HCT116 (cell line): Measurements from ENCODE around the gene XAB2. TPM values are rescaled to one million over a fixed set of nuclear protein-coding genes. Genes with fewer than 3 reads are reported as not detected.

Experiments
- ATAC-seq: fragments of 200-7000 bp; cut with Tn5 transposase; 2 replicates; pipeline ENCODE4 v1.9.1; 2020; ENCODE audit warnings: mild to moderate bottlenecking, moderate library complexity
- BruUV-seq: library from RNA; stranded (reverse); fragments of 400-500 nt; replicated peaks from 2 replicates; lab custom pipeline; 2021; lab: Mats Ljungman, UMichigan
- CTCF ChIA-PET: fragments of 300-600 bp; sonication (Branson Sonifier 250); formaldehyde crosslinking; loops from one replicate; lab custom pipeline; 2021; ENCODE audit warnings: antibody characterized with exemption; lab: Charles Lee
- POLR2A ChIA-PET: fragments of 300-600, 350-600 bp; sonication (Branson Sonifier 250); formaldehyde crosslinking; loops from one replicate; lab custom pipeline; 2021; ENCODE audit warnings: antibody characterized with exemption; lab: Charles Lee
- RAD21 ChIA-PET, 2 experiments: fragments of 300-600 bp; sonication (Branson Sonifier 250); formaldehyde crosslinking; loops; one replicate each; lab custom pipeline; 2023; ENCODE audit warnings: low total read pairs in 2 of 2; ENCODE audit not compliant: uncharacterized antibody in 2 of 2, unreplicated experiment in 2 of 2, low non-redundant PET in 1 of 2; lab: Charles Lee
- DNase-seq: peaks from one replicate; pipeline ENCODE4 v3.0.0-alpha.2; 2010; ENCODE audit warnings: low read depth, low spot score
- H2AFZ ChIP-seq: fragments of 200-600 bp; shearing (Covaris generic), sonication (generic); 2 replicates; pipeline ENCODE4 v1.6.1; 2017; ENCODE audit warnings: low read depth, mixed run types, mixed read lengths, antibody characterized with exemption, low read length; ENCODE audit not compliant: poor library complexity, severe bottlenecking
- H3K27ac ChIP-seq: 2 replicates; pipeline ENCODE4 v1.5.1; 2012; ENCODE audit warnings: low read depth, low read length
- H3K27me3 ChIP-seq: fragments of 200-600 bp; sonication (generic); 2 replicates; pipeline ENCODE4 v1.6.1; 2016; ENCODE audit warnings: mixed run types, low read length, mixed read lengths; ENCODE audit not compliant: insufficient read depth
- H3K36me3 ChIP-seq, 2 experiments: fragments of 200-500 bp in 1 of 2; fragments of 200-600 bp in 1 of 2; sonication (Bioruptor generic) in 1 of 2; sonication (generic) in 1 of 2; 2 replicates each; pipeline versions ENCODE4 v1.5.1 to v1.6.1; 2014 to 2016; ENCODE audit warnings: low read length in 2 of 2, inconsistent platforms in 1 of 2, mixed read lengths in 1 of 2, mixed run types in 1 of 2; ENCODE audit not compliant: insufficient read depth in 2 of 2, control insufficient read depth in 1 of 2
- H3K4me1 ChIP-seq, 2 experiments: fragments of 200-600 bp in 1 of 2; sonication (generic) in 1 of 2; 2 replicates each; pipeline versions ENCODE4 v1.5.1 to v1.6.1; 2012 to 2017; ENCODE audit warnings: low read length in 2 of 2, inconsistent platforms in 1 of 2, mild to moderate bottlenecking in 1 of 2, mixed read lengths in 1 of 2, mixed run types in 1 of 2, moderate library complexity in 1 of 2; ENCODE audit not compliant: insufficient read depth in 2 of 2, control insufficient read depth in 1 of 2
- H3K4me2 ChIP-seq: fragments of 200-600 bp; sonication (generic); 2 replicates; pipeline ENCODE4 v1.6.1; 2017; ENCODE audit warnings: mixed run types, low read length, mixed read lengths
- H3K4me3 ChIP-seq, 2 experiments: fragments of 200-600 bp in 1 of 2; sonication (generic) in 1 of 2; replicated peaks in 1 of 2; 2 replicates each; pipeline ENCODE4 v1.5.1; 2011 to 2016; ENCODE audit warnings: low read length in 2 of 2, control low read depth in 1 of 2, low read depth in 1 of 2, mild to moderate bottlenecking in 1 of 2, mixed read lengths in 1 of 2, mixed run types in 1 of 2
- H3K79me2 ChIP-seq: fragments of 200-600 bp; sonication (generic); 2 replicates; pipeline ENCODE4 v1.6.1; 2017; ENCODE audit warnings: mild to moderate bottlenecking, mixed run types, low read length, moderate library complexity, mixed read lengths; ENCODE audit not compliant: insufficient read depth
- H3K9ac ChIP-seq: fragments of 200-600 bp; sonication (generic); 2 replicates; pipeline ENCODE4 v1.6.1; 2016; ENCODE audit warnings: low read length, mixed read lengths
- H3K9me2 ChIP-seq: fragments of 200-600 bp; sonication (generic), shearing (Covaris generic); 2 replicates; pipeline ENCODE4 v1.6.1; 2017; ENCODE audit warnings: mixed run types, mild to moderate bottlenecking, moderate library complexity; ENCODE audit not compliant: insufficient read depth
- H3K9me3 ChIP-seq, 2 experiments: fragments of 200-500 bp in 1 of 2; fragments of 200-600 bp in 1 of 2; sonication (Bioruptor generic) in 1 of 2; sonication (generic) in 1 of 2; 2 replicates each; pipeline ENCODE4 v1.6.1; 2014 to 2017; ENCODE audit warnings: low read length in 2 of 2, mixed read lengths in 2 of 2, inconsistent platforms in 1 of 2, low read depth in 1 of 2, mild to moderate bottlenecking in 1 of 2, mixed run types in 1 of 2, moderate library complexity in 1 of 2; ENCODE audit not compliant: control insufficient read depth in 1 of 2, insufficient read depth in 1 of 2
- H4K20me1 ChIP-seq: fragments of 200-600 bp; sonication (generic), shearing (Covaris generic); 2 replicates; pipeline ENCODE4 v1.6.1; 2017; ENCODE audit warnings: mixed run types, mild to moderate bottlenecking, moderate library complexity; ENCODE audit not compliant: insufficient read depth
- FOSL1 ChIP-seq: IDR thresholded peaks from 2 replicates; pipeline ENCODE4 v1.6.1; 2012; ENCODE audit warnings: low read depth
- POLR2AphosphoS5 ChIP-seq: IDR thresholded peaks from 2 replicates; pipeline ENCODE4 v1.6.1; 2011; ENCODE audit warnings: mild to moderate bottlenecking, low read depth, low read length, moderate library complexity
- RAD21 ChIP-seq: IDR thresholded peaks from 2 replicates; pipeline ENCODE4 v1.6.1; 2012; ENCODE audit warnings: low read depth, mild to moderate bottlenecking
- SIN3A ChIP-seq: IDR thresholded peaks from 2 replicates; pipeline ENCODE4 v1.6.1; 2012; ENCODE audit warnings: low read depth
- YY1 ChIP-seq: IDR thresholded peaks from 2 replicates; pipeline ENCODE4 v1.6.1; 2011; ENCODE audit warnings: low read length, low read depth, moderate library complexity, mild to moderate bottlenecking; ENCODE audit not compliant: insufficient replicate concordance; ENCODE audit errors: extremely low read depth
- ZNF274 ChIP-seq: fragments of 200-500 bp; sonication (Bioruptor generic); IDR thresholded peaks from 2 replicates; pipeline ENCODE4 v1.6.1; 2014; ENCODE audit warnings: mild to moderate bottlenecking, low read depth, low read length, inconsistent platforms
- intact Hi-C: fragments of 100-400 bp; cut with micrococcal nuclease; formaldehyde crosslinking; loops from 2 replicates; pipeline ENCODE4 v1.10.0; 2022
- total RNA-seq: library from RNA; stranded (reverse); gene quantifications from one replicate; pipeline ENCODE4 v1.2.1, GENCODE V29; 2021; ENCODE audit not compliant: unreplicated experiment
- TF ChIP-seq, protein P1 (sequence below): IDR thresholded peaks from 2 replicates; pipeline ENCODE4 v1.6.1; 2012
- TF ChIP-seq, protein P2 (sequence below), 3 experiments: fragments of 200-600 bp in 1 of 3; sonication (generic) in 1 of 3; IDR thresholded peaks in 2 of 3; conservative IDR thresholded peaks in 1 of 3; 2 replicates each; pipeline ENCODE4 v1.5.1; 2012 to 2017; ENCODE audit warnings: low read depth in 2 of 3, low read length in 2 of 3, antibody characterized with exemption in 1 of 3, borderline replicate concordance in 1 of 3, control low read depth in 1 of 3, mild to moderate bottlenecking in 1 of 3, mixed read lengths in 1 of 3, mixed run types in 1 of 3, moderate library complexity in 1 of 3; ENCODE audit not compliant: insufficient read depth in 1 of 3

XAB2 gene
- total RNA-seq, 1 experiment from 2014 or later: 103 TPM

DNA sequence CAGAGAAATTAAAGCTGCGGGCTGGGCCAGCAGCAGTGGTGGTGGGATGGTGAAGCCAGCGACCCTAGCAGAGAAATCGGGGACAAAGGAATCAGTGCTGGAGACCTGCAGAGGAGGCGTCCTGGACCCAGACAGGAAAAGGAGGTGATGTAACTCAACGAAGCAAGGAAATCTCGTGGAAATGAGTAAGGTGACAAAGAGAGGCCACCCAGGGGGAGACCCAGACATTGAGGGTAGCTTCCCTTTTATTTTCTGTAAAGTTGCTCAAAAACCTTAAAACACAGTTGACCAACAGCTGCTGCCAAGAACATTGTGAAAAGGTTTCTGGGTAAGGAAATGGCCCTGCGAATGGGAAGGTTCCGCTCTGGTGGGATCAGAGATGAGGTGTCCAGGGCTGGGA, 26.2 kb upstream of the XAB2 start:
- BruUV-seq: no TSS peak
- no peak overlapping the region for H3K4me2 ChIP-seq
- H3K27ac ChIP-seq: no peak overlapping the region
- intact Hi-C loops: no loop called here
- no peak overlapping the region for H3K9ac ChIP-seq
- no peaks in the 10 kb centered on the region for H3K79me2 ChIP-seq
- ATAC-seq: no peak
- POLR2A ChIA-PET: no interaction called here
- TF ChIP-seq ZNF274 (no peak), FOSL1 (no peak), YY1 (no peak), RAD21 (no peak), SIN3A (no peak), POLR2AphosphoS5 (no peak)
- TF ChIP-seq, protein P1, sequence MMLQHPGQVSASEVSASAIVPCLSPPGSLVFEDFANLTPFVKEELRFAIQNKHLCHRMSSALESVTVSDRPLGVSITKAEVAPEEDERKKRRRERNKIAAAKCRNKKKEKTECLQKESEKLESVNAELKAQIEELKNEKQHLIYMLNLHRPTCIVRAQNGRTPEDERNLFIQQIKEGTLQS: no peak
- TF ChIP-seq, protein P2, sequence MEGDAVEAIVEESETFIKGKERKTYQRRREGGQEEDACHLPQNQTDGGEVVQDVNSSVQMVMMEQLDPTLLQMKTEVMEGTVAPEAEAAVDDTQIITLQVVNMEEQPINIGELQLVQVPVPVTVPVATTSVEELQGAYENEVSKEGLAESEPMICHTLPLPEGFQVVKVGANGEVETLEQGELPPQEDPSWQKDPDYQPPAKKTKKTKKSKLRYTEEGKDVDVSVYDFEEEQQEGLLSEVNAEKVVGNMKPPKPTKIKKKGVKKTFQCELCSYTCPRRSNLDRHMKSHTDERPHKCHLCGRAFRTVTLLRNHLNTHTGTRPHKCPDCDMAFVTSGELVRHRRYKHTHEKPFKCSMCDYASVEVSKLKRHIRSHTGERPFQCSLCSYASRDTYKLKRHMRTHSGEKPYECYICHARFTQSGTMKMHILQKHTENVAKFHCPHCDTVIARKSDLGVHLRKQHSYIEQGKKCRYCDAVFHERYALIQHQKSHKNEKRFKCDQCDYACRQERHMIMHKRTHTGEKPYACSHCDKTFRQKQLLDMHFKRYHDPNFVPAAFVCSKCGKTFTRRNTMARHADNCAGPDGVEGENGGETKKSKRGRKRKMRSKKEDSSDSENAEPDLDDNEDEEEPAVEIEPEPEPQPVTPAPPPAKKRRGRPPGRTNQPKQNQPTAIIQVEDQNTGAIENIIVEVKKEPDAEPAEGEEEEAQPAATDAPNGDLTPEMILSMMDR (IDR thresholded peaks at IDR 0.05 in 2 of 3, conservative IDR thresholded peaks at IDR 0.05 in 1 of 3; ENCODE audit: borderline replicate concordance in 1 of 3, insufficient read depth in 1 of 3, low read depth in 2 of 3, low read length in 2 of 3): no peak
- H3K36me3 ChIP-seq: no peaks in the 10 kb centered on the region
- H3K9me2 ChIP-seq: no peaks in the 10 kb centered on the region
- H2AFZ ChIP-seq: no peak overlapping the region
- no peak overlapping the region for H3K4me3 ChIP-seq
- no peaks in the 10 kb centered on the region for H4K20me1 ChIP-seq
- RAD21 ChIA-PET: no interaction called here
- H3K9me3 ChIP-seq: no peaks in the 10 kb centered on the region
- no peaks in the 10 kb centered on the region for H3K27me3 ChIP-seq
- peaks cover 3 to 12% of the 10 kb centered on the region in 2 experiments for H3K4me1 ChIP-seq
- CTCF ChIA-PET: interaction anchor here (1.0 kb wide), 1 partner anchor 25 kb away, joined by 4 read pairs; the partner anchor contains the start of gene TRAPPC5
- no peak for DNase-seq
